NCI-H82 (cell line): Measurements from ENCODE around the gene USPL1.

Experiments used
- DNase-seq: peaks from one replicate; lab custom pipeline; 2025; lab: John Stamatoyannopoulos, UW

Gene USPL1

GRCh38 chr13:30659980-30660379 lies 42.3 kb downstream of the USPL1 start:
- no peak for DNase-seq

- DNase-seq, result no peak
These were observed 43.1 kb downstream of the USPL1 start for GRCh38 chr13:30660796-30661195.

GRCh38 chr13:30664689-30665275 lies 47.1 kb downstream of the USPL1 start:
- no peak for DNase-seq

- no peak for DNase-seq
These were observed 47.9 kb downstream of the USPL1 start for GRCh38 chr13:30665638-30666037.

GRCh38 chr13:30666113-30666512 lies 48.4 kb downstream of the USPL1 start:
- DNase-seq, result no peak

GRCh38 chr13:30667014-30667413 lies 49.3 kb downstream of the USPL1 start:
- DNase-seq, result no peak

GRCh38 chr13:30668312-30668711 lies 50.6 kb downstream of the USPL1 start:
- DNase-seq, result no peak

- DNase-seq, result no peak
These were observed 53.6 kb downstream of the USPL1 start for GRCh38 chr13:30671271-30671815.

- peak; percentile 95 for DNase-seq
These were observed 56.2 kb downstream of the USPL1 start for GRCh38 chr13:30673669-30674521.

GRCh38 chr13:30675717-30676116 lies 58.0 kb downstream of the USPL1 start:
- DNase-seq, result no peak

- DNase-seq, result peak; percentile 67
These were observed 59.0 kb downstream of the USPL1 start for GRCh38 chr13:30676672-30677071.

- DNase-seq, result peak; percentile 83
These were observed 62.0 kb downstream of the USPL1 start for GRCh38 chr13:30679483-30680330.

- no peak for DNase-seq
These were observed 64.1 kb downstream of the USPL1 start for GRCh38 chr13:30681843-30682242.

- peak; percentile 43 for DNase-seq
These were observed 67.7 kb downstream of the USPL1 start for GRCh38 chr13:30685320-30685859.

GRCh38 chr13:30685987-30686386 lies 68.3 kb downstream of the USPL1 start:
- no peak for DNase-seq

GRCh38 chr13:30687601-30688000 lies 69.9 kb downstream of the USPL1 start:
- no peak for DNase-seq

GRCh38 chr13:30689752-30690151 lies 72.0 kb downstream of the USPL1 start:
- DNase-seq, result no peak

GRCh38 chr13:30690282-30691188 lies 72.8 kb downstream of the USPL1 start:
- no peak for DNase-seq

- no peak for DNase-seq
These were observed 74.4 kb downstream of the USPL1 start for GRCh38 chr13:30692113-30692512.

- no peak for DNase-seq
These were observed 78.8 kb downstream of the USPL1 start for GRCh38 chr13:30696278-30697176.
